ENCODE data around the gene DIABLO. TPM values are rescaled to one million over a fixed set of nuclear protein-coding genes. Genes with fewer than 3 reads are reported as not detected.
A peak's percentile ranks its signal among the peaks of the same experiment; 100 is the strongest.

DIABLO gene
- total RNA-seq, 2 donors from 2014 or later = 54.1 to 132 TPM

DNA sequence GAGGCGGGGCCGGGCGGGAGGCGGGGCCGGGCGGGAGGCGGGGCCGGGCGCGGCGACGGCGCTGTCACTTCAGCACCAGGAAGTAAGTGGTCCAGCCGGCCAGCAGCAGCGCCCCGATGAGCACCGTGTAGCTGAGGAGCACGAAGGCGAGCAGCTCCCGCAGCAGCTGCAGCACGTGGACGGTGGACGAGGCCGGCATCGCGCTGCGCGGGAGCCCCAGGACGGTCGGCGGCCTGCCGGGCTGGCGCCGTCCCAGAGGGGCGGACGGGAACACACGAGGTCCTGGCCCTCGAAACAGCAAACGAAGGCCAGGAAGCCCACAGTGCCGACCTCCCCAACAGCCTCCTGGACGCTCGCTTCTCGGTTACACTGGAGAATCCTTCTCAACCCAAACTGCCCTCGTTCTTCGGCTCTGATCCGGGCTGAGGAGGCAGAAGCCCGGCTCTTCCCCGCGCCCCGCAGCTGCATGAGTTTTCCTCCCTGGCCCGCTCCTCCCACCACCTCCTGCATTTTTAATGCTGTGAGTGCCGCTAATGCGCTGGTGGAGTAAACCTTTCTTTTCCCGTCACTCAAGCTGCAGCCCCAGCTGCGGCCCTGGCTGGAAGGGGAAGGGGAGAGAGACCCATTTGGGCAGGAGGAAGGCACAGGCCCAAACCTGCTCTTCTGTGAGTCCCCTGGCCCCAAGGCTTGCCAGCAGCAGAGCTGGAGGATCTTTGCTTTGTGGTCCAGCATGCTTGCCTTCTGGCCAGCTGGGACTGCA, 694 bp upstream of the DIABLO start:
- Histone ChIP-seq H3K36me3 (peaks cover 6 to 9% of the 10 kb centered on the region in 2 donors), H3K27ac (peak overlapping the region in 1 of 2 donors; percentile 92), H3K9me3 (no peaks in the 10 kb centered on the region), H3K4me1 (replicated peaks) (peaks cover 12% of the 10 kb centered on the region), H3K4me3 (peak overlapping the region; percentile 10 to 24), H3K27me3 (replicated peaks; ENCODE audit: insufficient read depth) (no peaks in the 10 kb centered on the region)
- 6% methylated on average over 53 of the region's 55 CpGs for WGBS
- intact Hi-C loops (cut with DNase I) = loop anchor here (5.0 kb wide), 1 partner anchor 41 kb away; the partner anchor contains the start of gene VPS33A
- TF ChIP-seq, protein P1, sequence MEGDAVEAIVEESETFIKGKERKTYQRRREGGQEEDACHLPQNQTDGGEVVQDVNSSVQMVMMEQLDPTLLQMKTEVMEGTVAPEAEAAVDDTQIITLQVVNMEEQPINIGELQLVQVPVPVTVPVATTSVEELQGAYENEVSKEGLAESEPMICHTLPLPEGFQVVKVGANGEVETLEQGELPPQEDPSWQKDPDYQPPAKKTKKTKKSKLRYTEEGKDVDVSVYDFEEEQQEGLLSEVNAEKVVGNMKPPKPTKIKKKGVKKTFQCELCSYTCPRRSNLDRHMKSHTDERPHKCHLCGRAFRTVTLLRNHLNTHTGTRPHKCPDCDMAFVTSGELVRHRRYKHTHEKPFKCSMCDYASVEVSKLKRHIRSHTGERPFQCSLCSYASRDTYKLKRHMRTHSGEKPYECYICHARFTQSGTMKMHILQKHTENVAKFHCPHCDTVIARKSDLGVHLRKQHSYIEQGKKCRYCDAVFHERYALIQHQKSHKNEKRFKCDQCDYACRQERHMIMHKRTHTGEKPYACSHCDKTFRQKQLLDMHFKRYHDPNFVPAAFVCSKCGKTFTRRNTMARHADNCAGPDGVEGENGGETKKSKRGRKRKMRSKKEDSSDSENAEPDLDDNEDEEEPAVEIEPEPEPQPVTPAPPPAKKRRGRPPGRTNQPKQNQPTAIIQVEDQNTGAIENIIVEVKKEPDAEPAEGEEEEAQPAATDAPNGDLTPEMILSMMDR (IDR thresholded peaks at IDR 0.05) = no peak
- DNase-seq (ENCODE audit: low spot score) = no peak

DNA sequence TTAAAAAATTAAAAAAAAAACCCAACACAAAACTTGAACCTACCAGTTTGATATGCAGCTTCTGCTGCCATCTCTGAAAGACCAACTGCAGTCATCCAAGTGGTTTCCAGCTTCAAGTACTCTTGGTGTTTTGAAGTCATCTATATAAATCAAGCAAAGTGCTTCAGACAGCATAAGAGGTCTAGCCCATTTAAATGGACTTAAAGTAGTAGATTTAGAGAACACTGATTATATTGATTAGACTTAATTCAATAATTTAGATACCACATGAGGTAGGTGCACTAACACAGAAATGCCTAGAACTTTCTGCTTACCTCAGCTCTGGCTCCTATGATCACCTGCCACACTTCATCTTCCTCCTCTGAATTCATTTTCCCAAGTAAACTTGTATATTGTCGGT, 9.4 kb downstream of the DIABLO start:
- Histone ChIP-seq H3K9me3 (no peaks in the 10 kb centered on the region), H3K36me3 (peaks cover 6 to 15% of the 10 kb centered on the region in 2 donors), H3K27me3 (replicated peaks; ENCODE audit: insufficient read depth) (no peaks in the 10 kb centered on the region), H3K4me3 (no peak overlapping the region), H3K27ac (no peak overlapping the region), H3K4me1 (replicated peaks) (no peaks in the 10 kb centered on the region)
- intact Hi-C loops (cut with DNase I) = no loop called here
- TF ChIP-seq, protein P1 (IDR thresholded peaks at IDR 0.05) = no peak
- TF ChIP-seq POLR2AphosphoS5 (IDR thresholded peaks at IDR 0.05) (no peak), POLR2A (IDR thresholded peaks at IDR 0.05) (no peak)
- DNase-seq (ENCODE audit: low spot score) = no peak
- WGBS = 97% methylated on average over 1 of the region's 1 CpG

GRCh38 chr12:122215771-122216170, 10.1 kb downstream of the DIABLO start:
- Histone ChIP-seq H3K27ac (no peak overlapping the region), H3K27me3 (replicated peaks; ENCODE audit: insufficient read depth) (no peaks in the 10 kb centered on the region), H3K36me3 (peaks cover 6 to 15% of the 10 kb centered on the region in 2 donors), H3K9me3 (no peaks in the 10 kb centered on the region), H3K4me1 (replicated peaks) (no peaks in the 10 kb centered on the region), H3K4me3 (no peak overlapping the region)
- intact Hi-C loops (cut with DNase I) = no loop called here
- TF ChIP-seq POLR2A (IDR thresholded peaks at IDR 0.05) = no peak
- no peak for TF ChIP-seq POLR2AphosphoS5 (IDR thresholded peaks at IDR 0.05)
- TF ChIP-seq, protein P1 (IDR thresholded peaks at IDR 0.05) = no peak
- WGBS = 91% methylated on average over 5 of the region's 5 CpGs
- no peak for DNase-seq (ENCODE audit: low spot score)

- intact Hi-C loops (cut with DNase I) = no loop called here
- Histone ChIP-seq H3K4me3 (no peak overlapping the region), H3K27ac (no peak overlapping the region), H3K36me3 (peaks cover 8 to 9% of the 10 kb centered on the region in 2 donors), H3K4me1 (replicated peaks) (no peaks in the 10 kb centered on the region), H3K9me3 (no peaks in the 10 kb centered on the region), H3K27me3 (replicated peaks; ENCODE audit: insufficient read depth) (no peaks in the 10 kb centered on the region)
- 91% methylated on average over 18 of the region's 18 CpGs for WGBS
- DNase-seq (ENCODE audit: low spot score) = no peak
- TF ChIP-seq POLR2AphosphoS5 (IDR thresholded peaks at IDR 0.05) = no peak
- TF ChIP-seq, protein P1 (IDR thresholded peaks at IDR 0.05) = no peak
- TF ChIP-seq POLR2A (IDR thresholded peaks at IDR 0.05) = no peak
These were observed 17.6 kb downstream of the DIABLO start for GRCh38 chr12:122208073-122208820.

Measured in prostate gland (tissue), 2 donors.